Osteocyte (in vitro differentiated cells): ENCODE results near the gene ZNF324B. TPM values are rescaled to one million over a fixed set of nuclear protein-coding genes. Genes with fewer than 3 reads are reported as not detected.
"Not testable (repeated sequence)": the region's sequence is repeated elsewhere in the genome, so short reads cannot be mapped to it uniquely, and the experiment has no call there.

ENCODE experiments used
- DNase-seq: peaks from one replicate; pipeline ENCODE4 v3.0.0; 2021; ENCODE audit warnings: mixed read lengths; ENCODE audit not compliant: unreplicated experiment; ENCODE audit errors: extremely low spot score
- H3K27ac Mint-ChIP-seq: one replicate; pipeline ENCODE4 v1.8.0; 2021; ENCODE audit warnings: mild to moderate bottlenecking, mixed read lengths; ENCODE audit not compliant: unreplicated experiment
- H3K27me3 Mint-ChIP-seq: one replicate; pipeline ENCODE4 v1.8.0; 2021; ENCODE audit warnings: mixed read lengths; ENCODE audit not compliant: unreplicated experiment
- H3K36me3 Mint-ChIP-seq: one replicate; pipeline ENCODE4 v1.8.0; 2021; ENCODE audit warnings: mixed read lengths; ENCODE audit not compliant: unreplicated experiment
- H3K4me1 Mint-ChIP-seq: one replicate; pipeline ENCODE4 v1.8.0; 2021; ENCODE audit warnings: mixed read lengths; ENCODE audit not compliant: unreplicated experiment
- H3K4me3 Mint-ChIP-seq: one replicate; pipeline ENCODE4 v1.8.0; 2021; ENCODE audit warnings: mild to moderate bottlenecking, moderate library complexity, mixed read lengths; ENCODE audit not compliant: unreplicated experiment
- H3K9me3 Mint-ChIP-seq: one replicate; pipeline ENCODE4 v1.8.0; 2021; ENCODE audit warnings: mixed read lengths; ENCODE audit not compliant: unreplicated experiment
- total RNA-seq: library from RNA; stranded (reverse); gene quantifications from 2 replicates; pipeline ENCODE4 v1.2.1, GENCODE V29; 2021
- TF ChIP-seq, protein P1 (sequence below): fragments of 200-600 bp; sonication (generic); IDR thresholded peaks from 2 replicates; pipeline ENCODE4 v1.5.0; 2021; ENCODE audit warnings: antibody characterized with exemption, mild to moderate bottlenecking, moderate library complexity

Gene ZNF324B
- total RNA-seq, 1 donor from 2014 or later, result 7.4 TPM

DNA sequence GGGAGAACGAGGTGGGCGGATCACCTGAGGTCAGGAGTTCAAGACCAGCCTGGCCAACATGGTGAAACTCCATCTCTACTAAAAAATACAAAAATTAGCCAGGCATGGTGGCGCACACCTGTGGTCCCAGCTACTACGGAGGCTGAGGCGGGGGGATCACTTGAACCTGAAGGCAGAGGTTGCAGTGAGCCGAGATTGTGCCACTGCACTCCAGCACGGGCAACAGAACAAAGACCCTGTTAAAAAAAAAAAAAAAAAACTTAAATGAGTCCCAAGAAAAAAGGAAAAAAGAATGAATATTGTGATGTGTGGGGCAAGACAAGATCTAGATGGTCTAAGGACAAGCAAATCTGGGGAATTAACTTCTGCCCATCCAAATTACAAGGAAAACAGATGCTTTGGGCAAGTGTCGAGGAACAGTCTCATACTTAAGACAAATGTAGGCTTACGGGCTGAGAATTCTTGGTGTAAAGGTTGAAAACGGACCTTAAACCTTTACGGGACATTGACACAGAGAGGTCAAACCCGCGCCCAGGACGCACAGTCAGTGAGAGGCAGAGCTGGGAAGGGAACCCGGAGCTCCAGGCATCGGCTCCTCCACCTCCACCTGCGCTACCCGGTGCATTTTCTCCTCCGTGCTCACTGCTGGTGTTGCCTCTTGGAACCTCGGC is 14.8 kb downstream of the ZNF324B start:
- H3K27me3 Mint-ChIP-seq, result no peaks in the 10 kb centered on the region
- no peak for DNase-seq
- peaks cover 4% of the 10 kb centered on the region for H3K36me3 Mint-ChIP-seq
- peaks cover 16% of the 10 kb centered on the region for H3K4me1 Mint-ChIP-seq
- peak overlapping the region; percentile 27 for H3K27ac Mint-ChIP-seq
- H3K4me3 Mint-ChIP-seq, result peak overlapping the region; percentile 80
- TF ChIP-seq, protein P1, sequence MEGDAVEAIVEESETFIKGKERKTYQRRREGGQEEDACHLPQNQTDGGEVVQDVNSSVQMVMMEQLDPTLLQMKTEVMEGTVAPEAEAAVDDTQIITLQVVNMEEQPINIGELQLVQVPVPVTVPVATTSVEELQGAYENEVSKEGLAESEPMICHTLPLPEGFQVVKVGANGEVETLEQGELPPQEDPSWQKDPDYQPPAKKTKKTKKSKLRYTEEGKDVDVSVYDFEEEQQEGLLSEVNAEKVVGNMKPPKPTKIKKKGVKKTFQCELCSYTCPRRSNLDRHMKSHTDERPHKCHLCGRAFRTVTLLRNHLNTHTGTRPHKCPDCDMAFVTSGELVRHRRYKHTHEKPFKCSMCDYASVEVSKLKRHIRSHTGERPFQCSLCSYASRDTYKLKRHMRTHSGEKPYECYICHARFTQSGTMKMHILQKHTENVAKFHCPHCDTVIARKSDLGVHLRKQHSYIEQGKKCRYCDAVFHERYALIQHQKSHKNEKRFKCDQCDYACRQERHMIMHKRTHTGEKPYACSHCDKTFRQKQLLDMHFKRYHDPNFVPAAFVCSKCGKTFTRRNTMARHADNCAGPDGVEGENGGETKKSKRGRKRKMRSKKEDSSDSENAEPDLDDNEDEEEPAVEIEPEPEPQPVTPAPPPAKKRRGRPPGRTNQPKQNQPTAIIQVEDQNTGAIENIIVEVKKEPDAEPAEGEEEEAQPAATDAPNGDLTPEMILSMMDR, result no peak
- H3K9me3 Mint-ChIP-seq, result no peaks in the 10 kb centered on the region

DNA sequence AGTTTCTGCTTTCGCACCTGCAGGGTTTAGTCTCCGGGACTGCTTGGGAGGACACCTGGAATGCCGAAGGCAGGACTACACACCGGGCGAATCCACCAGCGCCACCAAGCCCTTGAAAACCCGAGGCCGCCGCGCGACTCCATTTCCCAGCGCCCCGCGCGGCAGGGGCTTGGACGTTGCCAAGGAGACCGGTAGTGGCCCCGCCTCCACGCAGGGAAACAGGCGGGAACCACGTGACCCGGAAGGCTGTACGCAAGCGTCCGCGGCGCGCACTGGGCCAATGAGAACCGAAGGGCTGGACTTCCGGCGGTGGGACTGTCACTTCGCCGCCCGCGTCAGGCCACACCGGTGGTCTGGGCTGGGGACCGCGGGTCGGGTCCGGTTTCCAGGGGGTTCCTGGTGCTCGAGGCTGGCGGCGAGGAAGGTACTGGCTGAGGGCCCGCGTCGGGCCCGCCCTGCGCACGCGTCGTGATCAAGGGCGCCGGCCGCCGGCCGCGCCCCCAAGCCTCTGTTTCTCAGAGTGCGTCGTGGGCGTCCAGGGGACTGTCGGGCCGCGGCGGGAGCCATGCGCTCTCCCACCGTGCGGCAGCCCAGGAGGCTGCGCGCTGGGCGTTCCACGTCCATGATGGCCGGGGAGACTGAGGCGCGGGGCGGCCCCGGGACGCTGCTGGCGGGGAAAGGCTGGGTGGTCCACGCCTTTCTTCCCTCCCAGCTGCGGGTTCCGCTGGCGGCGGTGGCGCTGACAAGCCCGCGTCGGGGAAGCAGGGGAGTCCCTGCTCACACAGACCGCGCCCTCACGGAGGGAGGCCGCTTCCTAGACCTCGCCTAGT is 15.6 kb downstream of the ZNF324B start, which contains the start of gene ZNF324:
Gene ZNF324 (plus strand): TSS at position 321 of the 830 bp plus-strand sequence. CDS start 2,106 bp downstream, outside the sequence.
- peak; percentile 98 for DNase-seq
- H3K9me3 Mint-ChIP-seq, result no peaks in the 10 kb centered on the region
- TF ChIP-seq, protein P1, result no peak
- no peaks in the 10 kb centered on the region for H3K27me3 Mint-ChIP-seq
- H3K4me3 Mint-ChIP-seq, result peak within 1 kb of the TSS; percentile 80
- peaks cover 16% of the 10 kb centered on the region for H3K4me1 Mint-ChIP-seq
- H3K27ac Mint-ChIP-seq, result peak within 1 kb of the TSS; percentile 57
- H3K36me3 Mint-ChIP-seq, result peaks cover 4% of the 10 kb centered on the region

DNA sequence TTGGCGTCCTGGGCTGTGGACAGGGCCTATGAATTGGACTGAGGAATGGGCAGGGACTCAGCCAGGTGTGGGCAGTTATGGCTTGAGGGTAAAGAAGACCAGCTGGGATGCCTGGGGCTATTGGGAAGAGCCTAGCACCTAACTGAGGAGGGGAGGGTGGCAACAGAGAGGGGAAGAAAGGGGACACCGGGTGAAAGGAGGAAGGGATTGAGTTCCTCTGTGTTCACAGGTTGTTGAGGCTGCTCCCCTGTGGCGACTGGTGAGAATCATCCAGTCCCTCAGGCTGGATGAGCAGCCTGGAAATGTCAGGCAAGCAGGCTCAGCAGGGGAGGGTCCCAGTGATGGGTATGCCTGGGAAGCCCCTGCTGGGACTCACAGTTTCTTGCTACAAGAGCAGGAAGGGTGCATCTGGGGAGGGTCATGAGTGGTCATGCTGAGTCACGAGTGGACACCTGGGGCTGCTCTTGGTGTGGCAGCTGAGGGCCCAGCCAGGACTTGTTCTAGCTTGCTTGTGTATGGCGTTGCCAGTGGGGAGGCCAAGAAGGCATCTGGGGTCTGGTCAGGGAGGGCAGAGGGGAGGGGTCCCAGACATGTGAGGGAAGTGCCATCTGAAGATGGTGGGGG is 16.9 kb downstream of the ZNF324B start:
- no peaks in the 10 kb centered on the region for H3K27me3 Mint-ChIP-seq
- peaks cover 16% of the 10 kb centered on the region for H3K4me1 Mint-ChIP-seq
- no peak for DNase-seq
- no peaks in the 10 kb centered on the region for H3K9me3 Mint-ChIP-seq
- H3K36me3 Mint-ChIP-seq, result peaks cover 11% of the 10 kb centered on the region
- peak overlapping the region; percentile 50 for H3K27ac Mint-ChIP-seq
- peak overlapping the region; percentile 80 for H3K4me3 Mint-ChIP-seq
- TF ChIP-seq, protein P1, result no peak

DNA sequence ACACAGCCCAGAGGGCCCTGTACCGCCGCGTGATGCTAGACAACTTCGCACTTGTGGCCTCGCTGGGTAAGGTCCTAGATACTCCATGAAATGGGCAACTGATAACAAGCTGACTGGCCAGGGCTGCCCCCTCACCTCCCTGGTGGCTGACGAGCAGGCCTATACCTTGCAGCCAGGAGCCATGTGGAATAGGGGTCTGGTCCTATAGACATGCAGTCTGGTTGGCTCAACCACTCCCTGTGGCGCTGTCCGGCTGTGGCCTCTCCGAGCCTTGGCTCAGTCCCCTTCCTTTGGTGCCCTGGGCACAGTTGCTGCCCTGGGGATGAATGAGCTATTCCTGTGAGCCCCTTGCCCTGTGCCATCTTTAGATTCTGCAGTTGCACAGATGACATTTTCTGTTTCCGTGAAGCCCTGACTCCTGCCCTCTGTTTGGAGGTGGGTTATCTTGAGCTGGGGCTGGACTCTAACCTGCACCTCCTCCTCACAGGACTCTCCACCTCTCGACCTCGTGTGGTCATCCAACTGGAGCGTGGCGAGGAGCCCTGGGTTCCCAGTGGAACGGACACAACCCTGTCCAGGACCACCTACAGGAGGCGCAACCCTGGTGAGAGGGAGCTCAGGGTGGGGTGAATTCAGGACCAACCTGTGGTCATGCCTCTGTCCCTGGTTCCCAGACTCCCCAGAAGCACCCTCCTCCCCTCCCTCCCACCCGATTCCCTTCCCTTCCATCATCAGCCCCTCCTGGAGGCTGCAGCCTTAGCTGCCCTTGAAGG is 18.0 kb downstream of the ZNF324B start:
- Mint-ChIP-seq H3K27me3 (no peaks in the 10 kb centered on the region), H3K9me3 (no peaks in the 10 kb centered on the region), H3K4me1 (peaks cover 19% of the 10 kb centered on the region), H3K36me3 (peaks cover 11% of the 10 kb centered on the region), H3K4me3 (peak overlapping the region; percentile 80), H3K27ac (no peak overlapping the region)
- DNase-seq, result no peak
- TF ChIP-seq, protein P1, result no peak

DNA sequence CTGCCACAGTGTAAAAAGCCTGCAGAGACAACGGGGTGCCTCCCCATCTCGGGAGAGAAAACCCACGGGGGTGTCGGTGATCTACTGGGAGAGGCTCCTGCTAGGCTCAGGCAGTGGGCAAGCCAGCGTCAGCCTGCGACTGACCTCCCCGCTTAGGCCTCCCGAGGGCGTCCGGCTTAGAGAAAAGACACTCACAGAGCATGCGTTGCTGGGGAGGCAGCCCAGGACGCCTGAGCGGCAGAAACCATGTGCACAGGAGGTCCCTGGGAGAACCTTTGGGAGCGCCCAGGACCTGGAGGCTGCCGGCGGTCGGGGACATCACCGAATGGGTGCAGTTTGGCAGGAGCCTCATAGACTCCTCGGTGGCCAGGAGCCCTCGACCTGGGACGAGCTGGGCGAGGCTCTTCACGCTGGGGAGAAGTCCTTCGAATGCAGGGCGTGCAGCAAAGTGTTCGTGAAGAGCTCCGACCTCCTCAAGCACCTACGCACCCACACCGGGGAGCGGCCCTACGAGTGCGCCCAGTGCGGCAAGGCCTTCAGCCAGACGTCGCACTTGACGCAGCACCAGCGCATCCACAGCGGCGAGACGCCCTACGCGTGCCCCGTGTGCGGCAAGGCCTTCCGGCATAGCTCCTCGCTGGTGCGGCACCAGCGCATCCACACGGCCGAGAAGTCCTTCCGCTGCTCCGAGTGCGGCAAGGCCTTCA is 19.6 kb downstream of the ZNF324B start:
- DNase-seq, H3K9me3 Mint-ChIP-seq, H3K27ac Mint-ChIP-seq, H3K4me3 Mint-ChIP-seq, H3K27me3 Mint-ChIP-seq: not testable (repeated sequence)
- peaks cover 11% of the 10 kb centered on the region for H3K36me3 Mint-ChIP-seq
- peaks cover 28% of the 10 kb centered on the region for H3K4me1 Mint-ChIP-seq
